A375 (cell line): Measurements from ENCODE around the gene ACKR2. TPM values are rescaled to one million over a fixed set of nuclear protein-coding genes. Genes with fewer than 3 reads are reported as not detected.

Experiments used
- small RNA-seq: library from RNA; depleted of rRNA; stranded (forward); fragments of <200 nt; gene quantifications from one replicate; pipeline ENCODE3, GENCODE V24; 2014
- total RNA-seq: library from RNA; depleted of rRNA; stranded (reverse); fragments of >200 nt; shearing (Covaris generic); gene quantifications from 2 replicates; pipeline ENCODE4 v1.2.3, GENCODE V29; 2014; rRNA removed

Gene ACKR2
- total RNA-seq = not detected in 2 replicates

GRCh38 chr3:42809202-42809601 is at the start of gene ACKR2:
ACKR2 (plus strand) TSS chr3:42809445; CDS start chr3:42864503, 55,058 bp downstream.

GRCh38 chr3:42772670-42773408 is 36.4 kb upstream of the ACKR2 start, which contains the start of gene CCDC13:
CCDC13 (minus strand) TSS chr3:42773253; CDS start chr3:42758345, 14,908 bp downstream.

GRCh38 chr3:42804106-42804830 is 5.0 kb upstream of the ACKR2 start, which contains the start of gene HIGD1A:
HIGD1A (minus strand) TSS chr3:42804490; CDS start chr3:42794253, 10,237 bp downstream.

GRCh38 chr3:42875325-42876151 is 66.3 kb downstream of the ACKR2 start, which contains the start of gene CYP8B1:
CYP8B1 (minus strand) TSS chr3:42875879; CDS start chr3:42875816, 63 bp downstream.

GRCh38 chr3:42906070-42906847 is 97.0 kb downstream of the ACKR2 start, which contains the start of gene ZNF662:
ZNF662 (plus strand) TSS chr3:42906142; CDS start chr3:42908115, 1,973 bp downstream.

Small RNA genes lying within 50 kb of the gene (small RNA-seq; reads per million reads assigned to genes)
- not detected for gene CCDC13

Other genes starting within 250 kb of the ACKR2 start
- gene SEC22C, start 227.5 kb upstream of the ACKR2 start, total RNA-seq = 44.4 and 52.1 TPM in 2 replicates
- 19.2 and 24.2 TPM in 2 replicates for gene SS18L2, start 218.6 kb upstream of the ACKR2 start, total RNA-seq
- gene NKTR, start 208.8 kb upstream of the ACKR2 start, total RNA-seq = 40.9 and 48.4 TPM in 2 replicates
- gene ZBTB47, start 155.7 kb upstream of the ACKR2 start, total RNA-seq = 15.3 and 15.7 TPM in 2 replicates
- gene KLHL40, start 123.9 kb upstream of the ACKR2 start, total RNA-seq = not detected in 2 replicates
- gene HHATL, start 106.6 kb upstream of the ACKR2 start, total RNA-seq = not detected in 2 replicates
- gene CCDC13, start 36.2 kb upstream of the ACKR2 start, total RNA-seq = 0.08 and 2.5 TPM in 2 replicates
- gene HIGD1A, start 5.0 kb upstream of the ACKR2 start, total RNA-seq = 53.3 and 64.7 TPM in 2 replicates
- gene CYP8B1, start 66.4 kb downstream of the ACKR2 start, total RNA-seq = 0.11 TPM in 1 of 2 replicates, not detected in the other
- gene ZNF662, start 96.7 kb downstream of the ACKR2 start, total RNA-seq = not detected in 2 replicates
- not detected in 2 replicates for gene GASK1A, start 169.9 kb downstream of the ACKR2 start, total RNA-seq